ENCODE measurements around the gene HACD2. TPM values are rescaled to one million over a fixed set of nuclear protein-coding genes. Genes with fewer than 3 reads are reported as not detected.

HACD2 gene, protein sequence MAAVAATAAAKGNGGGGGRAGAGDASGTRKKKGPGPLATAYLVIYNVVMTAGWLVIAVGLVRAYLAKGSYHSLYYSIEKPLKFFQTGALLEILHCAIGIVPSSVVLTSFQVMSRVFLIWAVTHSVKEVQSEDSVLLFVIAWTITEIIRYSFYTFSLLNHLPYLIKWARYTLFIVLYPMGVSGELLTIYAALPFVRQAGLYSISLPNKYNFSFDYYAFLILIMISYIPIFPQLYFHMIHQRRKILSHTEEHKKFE
- total RNA-seq: 25.8 and 38.0 TPM in 2 replicates

DNA sequence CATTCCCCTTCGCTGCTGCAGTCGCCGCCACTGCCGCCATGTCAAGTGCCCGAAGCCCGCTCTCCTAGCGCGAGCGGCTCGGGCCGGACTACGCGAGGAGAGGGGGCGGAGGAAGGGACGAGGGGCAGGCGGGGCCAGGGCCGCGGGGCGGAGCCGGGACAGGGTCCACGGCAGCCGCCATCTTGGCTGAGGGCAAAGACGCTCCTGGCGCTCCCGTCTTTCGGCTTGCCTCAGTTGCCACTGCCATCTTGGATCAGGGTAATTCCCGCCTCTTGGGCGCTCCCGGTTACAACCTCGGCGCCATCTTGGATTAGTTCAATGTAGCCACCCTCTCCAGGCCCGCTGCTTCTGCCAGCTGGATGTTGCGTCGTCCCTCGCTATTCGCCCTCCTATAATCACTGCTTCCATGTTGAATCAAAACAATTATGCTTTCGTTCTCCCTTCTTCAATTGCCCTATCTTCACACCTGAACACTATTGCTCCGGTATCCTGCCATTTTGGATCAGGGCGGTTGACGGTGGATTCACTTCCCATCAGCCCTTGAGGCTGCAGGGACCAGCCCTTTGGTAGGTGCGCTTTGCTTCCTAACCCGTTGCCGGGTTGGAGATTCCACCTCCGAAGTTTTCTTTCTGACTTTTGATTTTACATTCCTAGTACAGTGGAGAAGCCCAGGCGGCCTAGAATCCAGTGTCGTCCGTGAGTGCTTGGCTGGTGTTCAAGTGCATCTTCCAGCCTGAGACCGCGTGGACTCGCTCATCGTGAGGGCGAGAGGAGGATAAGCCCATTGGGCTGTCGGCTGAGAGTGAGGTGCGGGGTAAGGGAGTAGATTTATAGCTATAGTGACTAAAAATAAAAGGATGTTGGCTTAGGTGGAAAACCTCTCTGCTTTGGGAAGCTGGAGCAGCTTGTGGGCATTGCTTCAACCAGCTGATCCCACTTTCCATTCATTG lies at the start of gene HACD2:
Gene HACD2 (minus strand): TSS at position 66 of the 950 bp plus-strand sequence. CDS start 26 bp downstream, at position 40.

DNA sequence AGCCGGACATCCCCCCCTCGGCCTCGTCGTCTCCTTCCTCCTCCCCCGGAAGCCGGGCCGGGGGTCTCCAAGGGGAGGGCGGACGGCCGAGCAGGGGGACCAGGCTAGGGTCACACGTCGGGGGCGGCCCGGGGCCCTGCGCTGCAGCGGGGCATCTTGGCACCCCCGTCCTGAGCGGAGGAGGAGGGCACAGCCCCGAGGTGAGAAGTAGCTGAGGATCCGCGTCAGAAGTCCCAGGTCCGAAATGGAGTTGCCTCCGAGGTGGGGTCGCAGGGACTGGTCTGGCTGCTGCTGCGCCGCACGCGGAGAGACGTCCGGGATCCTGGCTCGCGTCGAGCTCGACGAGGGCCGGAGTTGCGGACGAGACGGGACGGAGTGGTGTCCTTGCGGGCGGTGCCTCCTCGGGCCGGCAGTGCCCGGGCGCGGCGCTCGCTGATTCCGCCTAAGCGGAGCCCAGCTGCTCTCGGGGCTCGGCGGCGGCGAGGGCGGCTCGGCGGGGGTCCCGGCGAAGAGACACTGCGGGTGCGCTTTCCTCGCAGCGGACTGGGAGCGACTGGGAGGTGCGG lies 136.2 kb downstream of the HACD2 start, which contains the start of gene ADCY5:
Gene ADCY5 (minus strand): TSS at position 555 of the 566 bp plus-strand sequence. CDS start 545 bp downstream, at position 10.

Other genes with a start within 250 kb of the HACD2 start
- gene ADCY5, start 136.0 kb downstream of the HACD2 start, total RNA-seq: 0.08 TPM in 1 of 2 replicates, not detected in the other